COLO668 (cell line): ENCODE results near the gene PGAM5.

ENCODE experiments used
- DNase-seq: peaks from one replicate; lab custom pipeline; 2025; ENCODE audit not compliant: unreplicated experiment; lab: John Stamatoyannopoulos, UW

The PGAM5 gene

GRCh38 chr12:132710405-132711079 lies at the start of gene PGAM5:
Gene PGAM5 (plus strand): TSS chr12:132710842. CDS start chr12:132710877, 35 bp downstream.
- DNase-seq = peak; percentile 93

GRCh38 chr12:132660996-132661395 lies 49.6 kb upstream of the PGAM5 start:
- DNase-seq = no peak

- no peak for DNase-seq
Measured at GRCh38 chr12:132661972-132662371, 48.7 kb upstream of the PGAM5 start.

- DNase-seq = no peak
Measured at GRCh38 chr12:132662901-132663755, 47.5 kb upstream of the PGAM5 start.

GRCh38 chr12:132664206-132665148 lies 46.2 kb upstream of the PGAM5 start:
- DNase-seq = no peak

- DNase-seq = no peak
Measured at GRCh38 chr12:132665149-132665491, 45.5 kb upstream of the PGAM5 start.

- DNase-seq = no peak
Measured at GRCh38 chr12:132665794-132666193, 44.8 kb upstream of the PGAM5 start.

GRCh38 chr12:132668191-132669088 lies 42.2 kb upstream of the PGAM5 start:
- DNase-seq = no peak

GRCh38 chr12:132669166-132669879 lies 41.3 kb upstream of the PGAM5 start:
- no peak for DNase-seq

- DNase-seq = no peak
Measured at GRCh38 chr12:132672116-132672515, 38.5 kb upstream of the PGAM5 start.

GRCh38 chr12:132672678-132673077 lies 38.0 kb upstream of the PGAM5 start:
- DNase-seq = no peak

GRCh38 chr12:132673288-132674179 lies 37.1 kb upstream of the PGAM5 start:
- no peak for DNase-seq

- DNase-seq = no peak
Measured at GRCh38 chr12:132674561-132674960, 36.1 kb upstream of the PGAM5 start.

GRCh38 chr12:132675757-132676432 lies 34.7 kb upstream of the PGAM5 start:
- no peak for DNase-seq

- no peak for DNase-seq
Measured at GRCh38 chr12:132677492-132677891, 33.1 kb upstream of the PGAM5 start.

GRCh38 chr12:132685400-132685799 lies 25.2 kb upstream of the PGAM5 start:
- no peak for DNase-seq

- DNase-seq = peak; percentile 64
Measured at GRCh38 chr12:132686825-132687210, 23.8 kb upstream of the PGAM5 start.
